Adrenal gland (tissue), 5 donors: ENCODE data around the gene EHD1.

Source experiments
- POLR2A ChIP-seq, 2 donors: fragments of 450-650 bp; IDR thresholded peaks; one replicate each; pipeline ENCODE4 v1.6.1; 2017; ENCODE audit warnings: antibody characterized with exemption in 2 of 2, mild to moderate bottlenecking in 2 of 2, moderate library complexity in 1 of 2
- TF ChIP-seq, protein P1 (sequence below), 6 experiments: fragments of 450-650 bp in 4 of 6; fragments of 200-600 bp in 2 of 6; sonication (generic) in 1 of 6; IDR thresholded peaks; 1 replicate in 5 of 6; 2 replicates in 1 of 6; pipeline versions ENCODE4 v1.5.1 to v1.8.0; 2016 to 2021; ENCODE audit warnings: antibody characterized with exemption in 6 of 6, mild to moderate bottlenecking in 2 of 6, moderate library complexity in 1 of 6
- donor health status: DM: no; HTN: no; CAD: no.

DNA sequence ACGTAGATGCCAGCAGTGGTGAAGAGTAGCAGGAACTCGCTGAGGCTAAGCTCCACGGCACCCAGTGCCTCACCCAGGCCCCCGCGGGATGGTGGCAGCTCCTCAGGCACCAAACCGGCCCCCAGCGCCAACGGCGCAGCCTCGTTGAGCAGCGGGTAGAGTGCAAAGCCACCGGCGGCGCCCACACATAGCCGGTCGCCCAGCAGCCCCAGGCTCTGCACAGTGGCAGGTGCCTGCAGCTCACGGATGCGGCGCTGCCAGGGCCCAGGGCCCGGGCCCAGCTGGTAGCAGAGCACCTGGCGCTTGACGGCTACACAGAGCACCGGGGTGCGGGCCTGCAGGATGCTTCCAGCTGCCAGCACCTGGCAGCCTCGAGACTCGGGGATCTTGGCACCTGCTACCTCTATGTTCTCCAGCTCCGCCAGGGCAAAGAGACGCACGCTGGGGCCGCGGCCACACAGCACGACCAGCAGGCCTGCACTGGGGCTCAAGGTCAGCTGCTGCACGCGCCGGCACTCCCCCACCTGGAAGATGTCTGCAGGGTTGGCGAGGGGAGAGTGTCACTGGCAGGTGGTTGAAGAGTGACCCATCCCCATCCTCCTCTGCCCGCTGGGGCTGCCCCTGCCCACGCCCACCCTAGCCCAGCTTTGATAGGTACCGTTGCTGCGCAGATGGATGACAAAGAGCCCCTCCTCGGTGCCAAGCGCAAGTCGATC, 48.7 kb downstream of the EHD1 start:
- TF ChIP-seq POLR2A (IDR thresholded peaks at IDR 0.05) = no peak
- TF ChIP-seq, protein P1, sequence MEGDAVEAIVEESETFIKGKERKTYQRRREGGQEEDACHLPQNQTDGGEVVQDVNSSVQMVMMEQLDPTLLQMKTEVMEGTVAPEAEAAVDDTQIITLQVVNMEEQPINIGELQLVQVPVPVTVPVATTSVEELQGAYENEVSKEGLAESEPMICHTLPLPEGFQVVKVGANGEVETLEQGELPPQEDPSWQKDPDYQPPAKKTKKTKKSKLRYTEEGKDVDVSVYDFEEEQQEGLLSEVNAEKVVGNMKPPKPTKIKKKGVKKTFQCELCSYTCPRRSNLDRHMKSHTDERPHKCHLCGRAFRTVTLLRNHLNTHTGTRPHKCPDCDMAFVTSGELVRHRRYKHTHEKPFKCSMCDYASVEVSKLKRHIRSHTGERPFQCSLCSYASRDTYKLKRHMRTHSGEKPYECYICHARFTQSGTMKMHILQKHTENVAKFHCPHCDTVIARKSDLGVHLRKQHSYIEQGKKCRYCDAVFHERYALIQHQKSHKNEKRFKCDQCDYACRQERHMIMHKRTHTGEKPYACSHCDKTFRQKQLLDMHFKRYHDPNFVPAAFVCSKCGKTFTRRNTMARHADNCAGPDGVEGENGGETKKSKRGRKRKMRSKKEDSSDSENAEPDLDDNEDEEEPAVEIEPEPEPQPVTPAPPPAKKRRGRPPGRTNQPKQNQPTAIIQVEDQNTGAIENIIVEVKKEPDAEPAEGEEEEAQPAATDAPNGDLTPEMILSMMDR (IDR thresholded peaks at IDR 0.05) = no peak
